AML-193 (cell line): ENCODE results near the gene INHBB.
"Not testable (repeated sequence)": the region's sequence is repeated elsewhere in the genome, so short reads cannot be mapped to it uniquely, and the experiment has no call there.

Source experiments
- DNase-seq, 2 experiments: peaks; one replicate each; lab custom pipeline; 2025; lab: John Stamatoyannopoulos, UW

Gene INHBB

GRCh38 chr2:120316528-120317179 is 29.3 kb upstream of the INHBB start:
- no peak for DNase-seq

- no peak for DNase-seq
Measured at GRCh38 chr2:120317180-120317533, 28.8 kb upstream of the INHBB start.

- DNase-seq = no peak
Measured at GRCh38 chr2:120317916-120318315, 28.0 kb upstream of the INHBB start.

- DNase-seq = no peak
Measured at GRCh38 chr2:120318626-120319025, 27.3 kb upstream of the INHBB start.

- no peak for DNase-seq
Measured at GRCh38 chr2:120319123-120319522, 26.8 kb upstream of the INHBB start.

- no peak for DNase-seq
Measured at GRCh38 chr2:120319686-120320317, 26.1 kb upstream of the INHBB start.

GRCh38 chr2:120320318-120320851 is 25.6 kb upstream of the INHBB start:
- DNase-seq = no peak

- DNase-seq = not testable (repeated sequence)
Measured at GRCh38 chr2:120320887-120321556, 24.9 kb upstream of the INHBB start.

GRCh38 chr2:120321721-120322284 is 24.1 kb upstream of the INHBB start:
- DNase-seq = no peak

GRCh38 chr2:120322329-120322728 is 23.6 kb upstream of the INHBB start:
- no peak for DNase-seq

- no peak for DNase-seq
Measured at GRCh38 chr2:120323214-120323613, 22.7 kb upstream of the INHBB start.

- no peak for DNase-seq
Measured at GRCh38 chr2:120323807-120324399, 22.0 kb upstream of the INHBB start.

- DNase-seq = no peak
Measured at GRCh38 chr2:120324933-120325332, 21.0 kb upstream of the INHBB start.

- no peak for DNase-seq
Measured at GRCh38 chr2:120326066-120326465, 19.9 kb upstream of the INHBB start.

GRCh38 chr2:120330946-120331822 is 14.8 kb upstream of the INHBB start:
- DNase-seq = no peak

- no peak for DNase-seq
Measured at GRCh38 chr2:120331903-120332302, 14.0 kb upstream of the INHBB start.

GRCh38 chr2:120332384-120332783 is 13.6 kb upstream of the INHBB start:
- no peak for DNase-seq

- no peak for DNase-seq
Measured at GRCh38 chr2:120334068-120334467, 11.9 kb upstream of the INHBB start.

GRCh38 chr2:120336749-120337148 is 9.2 kb upstream of the INHBB start:
- no peak for DNase-seq

- peak; percentile 86 to 90 for DNase-seq
Measured at GRCh38 chr2:120338015-120338414, 7.9 kb upstream of the INHBB start.

- no peak for DNase-seq
Measured at GRCh38 chr2:120341977-120342376, 4.0 kb upstream of the INHBB start.
